Small intestine (tissue), 7 donors: ENCODE data around the gene SEL1L. TPM values are rescaled to one million over a fixed set of nuclear protein-coding genes. Genes with fewer than 3 reads are reported as not detected.
"Not testable (repeated sequence)": the region's sequence is repeated elsewhere in the genome, so short reads cannot be mapped to it uniquely, and the experiment has no call there.

ENCODE experiments used
- DNase-seq, 2 donors: peaks; one replicate each; pipeline versions ENCODE4 v3.0.0 to v3.0.0-alpha.2; 2013
- FAIRE-seq: peaks from 2 replicates; lab custom pipeline; 2012; peaks lifted over from hg19 to GRCh38; lab: Jason Lieb, UNC
- H3K27ac ChIP-seq, 3 donors: one replicate each; pipeline ENCODE4 v1.5.1; 2013; ENCODE audit warnings: low read length in 2 of 3, mild to moderate bottlenecking in 2 of 3, control low read depth in 1 of 3, inconsistent platforms in 1 of 3, low read depth in 1 of 3, moderate library complexity in 1 of 3
- H3K27me3 ChIP-seq, 3 donors: one replicate each; pipeline ENCODE4 v1.6.1; 2013; ENCODE audit warnings: low read length in 3 of 3, inconsistent platforms in 1 of 3; ENCODE audit not compliant: control insufficient read depth in 3 of 3, insufficient read depth in 3 of 3
- H3K36me3 ChIP-seq, 3 donors: one replicate each; pipeline ENCODE4 v1.6.1; 2013; ENCODE audit warnings: low read length in 3 of 3, inconsistent platforms in 1 of 3, low read depth in 1 of 3, mild to moderate bottlenecking in 1 of 3, moderate library complexity in 1 of 3; ENCODE audit not compliant: control insufficient read depth in 3 of 3, insufficient read depth in 2 of 3
- H3K4me1 ChIP-seq, 3 donors: one replicate each; pipeline ENCODE4 v1.6.1; 2013; ENCODE audit warnings: low read length in 2 of 3, inconsistent platforms in 1 of 3, low read depth in 1 of 3, mild to moderate bottlenecking in 1 of 3, moderate library complexity in 1 of 3; ENCODE audit not compliant: control insufficient read depth in 3 of 3, insufficient read depth in 2 of 3
- H3K4me3 ChIP-seq, 3 donors: one replicate each; pipeline ENCODE4 v1.5.1; 2013; ENCODE audit warnings: low read length in 3 of 3, control low read depth in 1 of 3, inconsistent platforms in 1 of 3, low read depth in 1 of 3, mild to moderate bottlenecking in 1 of 3, moderate library complexity in 1 of 3
- H3K9me3 ChIP-seq, 2 donors: one replicate each; pipeline ENCODE4 v1.6.1; 2013; ENCODE audit warnings: low read depth in 1 of 2, low read length in 1 of 2; ENCODE audit not compliant: control insufficient read depth in 2 of 2, insufficient read depth in 1 of 2
- WGBS, 3 donors: extraction: QIAGEN DNeasy Blood & Tissue Kit; methylation state at CpG; one replicate each; pipeline ENCODE4 v1.1.7; 2013; 5-methylcytosine and 5-hydroxymethylcytosine counted together
- polyA plus RNA-seq, 4 donors: library from polyadenylated mRNA; stranded (reverse) in 3 of 4; unstranded in 1 of 4; fragments of 200-250 nt in 3 of 4; fragments of 120-200 nt in 1 of 4; gene quantifications; one replicate each; pipeline versions ENCODE4 v1.2.1 to v1.2.3, GENCODE V29; 2013
- donor health status: healthy with polysubstance abuse.
- donor health status: control.
- donor health status: control.
- donor health status: Bipolar disorder and iron deficiency.
- donor health status: healthy.

The SEL1L gene
- polyA plus RNA-seq, 4 donors = 7.4 to 63.2 (median 15.5) TPM

GRCh38 chr14:81470557-81470826 is 63.2 kb downstream of the SEL1L start:
- FAIRE-seq, DNase-seq, H3K9me3 ChIP-seq, H3K4me3 ChIP-seq, H3K36me3 ChIP-seq, H3K4me1 ChIP-seq, H3K27me3 ChIP-seq: not testable (repeated sequence)
- 70 to 87% (median 83%) methylated on average over 5 of the region's 5 CpGs for WGBS, 3 donors
- H3K27ac ChIP-seq = peak overlapping the region in 1 of 3 donors; percentile 76

DNA sequence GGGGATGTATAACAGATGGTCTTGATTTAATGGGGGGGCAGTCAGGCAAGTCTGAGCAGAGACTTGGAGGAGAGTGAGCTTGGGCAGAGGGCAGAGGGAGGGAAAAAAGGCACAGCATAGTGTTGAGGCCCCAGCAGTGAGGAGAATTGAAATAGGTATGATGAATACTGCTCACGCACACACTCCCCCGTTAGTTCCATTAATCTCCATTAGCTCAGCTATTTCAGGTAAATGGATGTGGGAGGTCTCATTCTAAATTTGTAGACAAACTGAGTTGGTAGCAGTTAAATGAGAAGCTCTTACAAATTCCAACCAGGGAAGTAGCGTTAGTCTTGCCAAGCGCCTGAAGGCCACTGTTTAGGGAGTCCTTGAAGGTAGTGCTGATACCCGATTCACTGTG is 66.8 kb downstream of the SEL1L start:
- H3K4me3 ChIP-seq = no peak overlapping the region
- 87 to 92% (median 92%) methylated on average over 5 of the region's 5 CpGs for WGBS, 3 donors
- H3K36me3 ChIP-seq = no peaks in the 10 kb centered on the region
- no peaks in the 10 kb centered on the region for H3K4me1 ChIP-seq
- no peak overlapping the region for H3K27ac ChIP-seq
- H3K9me3 ChIP-seq = no peaks in the 10 kb centered on the region
- no peak for FAIRE-seq
- DNase-seq = no peak
- no peaks in the 10 kb centered on the region for H3K27me3 ChIP-seq

GRCh38 chr14:81465507-81466228 is 68.0 kb downstream of the SEL1L start:
- 82 to 86% (median 84%) methylated on average over 13 of the region's 13 CpGs for WGBS, 3 donors
- Histone ChIP-seq H3K4me3 (no peak overlapping the region), H3K9me3 (no peaks in the 10 kb centered on the region), H3K4me1 (no peaks in the 10 kb centered on the region), H3K27me3 (no peaks in the 10 kb centered on the region), H3K36me3 (no peaks in the 10 kb centered on the region), H3K27ac (no peak overlapping the region)
- no peak for FAIRE-seq
- no peak for DNase-seq

DNA sequence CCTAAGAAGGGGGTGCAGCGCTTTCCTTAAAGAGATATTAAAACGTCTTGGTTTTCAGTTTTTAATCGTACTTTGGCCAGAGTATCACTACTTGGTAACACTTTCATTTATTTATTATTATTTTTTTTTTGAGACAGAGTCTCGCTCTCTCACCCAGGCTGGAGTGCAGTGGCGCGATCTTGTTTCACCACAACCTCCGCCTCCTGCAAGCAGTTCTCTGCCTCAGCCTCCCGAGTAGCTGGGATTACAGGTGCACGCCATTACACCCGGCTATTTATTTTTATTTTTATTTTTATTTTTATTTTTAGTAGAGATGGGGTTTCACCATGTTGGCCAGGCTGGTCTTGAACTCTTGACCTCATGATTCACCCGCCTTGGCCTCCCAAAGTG is 68.7 kb downstream of the SEL1L start:
- peak overlapping the region in 2 of 3 donors; percentile 33 to 39 for H3K4me3 ChIP-seq
- FAIRE-seq, H3K36me3 ChIP-seq, DNase-seq, H3K9me3 ChIP-seq, H3K4me1 ChIP-seq, H3K27me3 ChIP-seq: not testable (repeated sequence)
- WGBS, 3 donors = 28 to 47% (median 32%) methylated on average over 11 of the region's 11 CpGs
- peak overlapping the region in 2 of 3 donors; percentile 35 to 87 for H3K27ac ChIP-seq

- Histone ChIP-seq H3K27me3 (no peaks in the 10 kb centered on the region), H3K4me1 (no peaks in the 10 kb centered on the region), H3K36me3 (no peaks in the 10 kb centered on the region), H3K4me3 (peak overlapping the region in 2 of 3 donors; percentile 33 to 39), H3K27ac (peak overlapping the region in 2 of 3 donors; percentile 35 to 87), H3K9me3 (no peaks in the 10 kb centered on the region)
- peak; percentile 71 to 80 for DNase-seq
- 20 to 22% (median 20%) methylated on average over 15 of the region's 15 CpGs for WGBS, 3 donors
- no peak for FAIRE-seq
These were observed 69.2 kb downstream of the SEL1L start for GRCh38 chr14:81464253-81465002.

GRCh38 chr14:81462356-81462755 is 71.3 kb downstream of the SEL1L start:
- WGBS, 3 donors = 94 to 99% (median 97%) methylated on average over 25 to 30 of the region's 30 CpGs
- H3K27me3 ChIP-seq, H3K4me1 ChIP-seq, FAIRE-seq, H3K9me3 ChIP-seq, H3K27ac ChIP-seq, DNase-seq, H3K4me3 ChIP-seq, H3K36me3 ChIP-seq: not testable (repeated sequence)

GRCh38 chr14:81459912-81460311 is 73.7 kb downstream of the SEL1L start:
- DNase-seq (no peak), FAIRE-seq (no peak)
- H3K36me3 ChIP-seq = no peaks in the 10 kb centered on the region
- no peaks in the 10 kb centered on the region for H3K27me3 ChIP-seq
- WGBS, 3 donors = 87 to 93% (median 88%) methylated on average over 4 of the region's 4 CpGs
- H3K27ac ChIP-seq = no peak overlapping the region
- H3K4me3 ChIP-seq = no peak overlapping the region
- no peaks in the 10 kb centered on the region for H3K9me3 ChIP-seq
- no peaks in the 10 kb centered on the region for H3K4me1 ChIP-seq

- H3K36me3 ChIP-seq = no peaks in the 10 kb centered on the region
- H3K9me3 ChIP-seq = no peaks in the 10 kb centered on the region
- no peak for DNase-seq
- no peaks in the 10 kb centered on the region for H3K27me3 ChIP-seq
- no peak overlapping the region for H3K4me3 ChIP-seq
- no peak for FAIRE-seq
- 93 to 95% (median 94%) methylated on average over 8 of the region's 8 CpGs for WGBS, 3 donors
- H3K27ac ChIP-seq = no peak overlapping the region
- H3K4me1 ChIP-seq = no peaks in the 10 kb centered on the region
These were observed 75.3 kb downstream of the SEL1L start for GRCh38 chr14:81458352-81458751.
